KOPT-K1 (cell line): ENCODE data around the gene USP3.

Experiments used
- H3K27ac ChIP-seq: fragments of 200-600 bp; sonication (generic); 2 replicates; pipeline ENCODE4 v1.5.1; 2016; ENCODE audit warnings: antibody characterized with exemption, mild to moderate bottlenecking, low read depth, low read length; ENCODE audit not compliant: poor library complexity, severe bottlenecking
- H3K36me3 ChIP-seq: fragments of 200-600 bp; sonication (generic); 2 replicates; pipeline ENCODE4 v1.5.1; 2017; ENCODE audit warnings: antibody characterized with exemption, mild to moderate bottlenecking, low read length, moderate library complexity; ENCODE audit not compliant: insufficient read depth
- H3K9me3 ChIP-seq: fragments of 200-600 bp; sonication (generic); 2 replicates; pipeline ENCODE4 v1.5.1; 2017; ENCODE audit warnings: antibody characterized with exemption, low read length, mild to moderate bottlenecking; ENCODE audit not compliant: insufficient read depth, poor library complexity, severe bottlenecking

The USP3 gene

GRCh38 chr15:63500265-63501250, 3.8 kb upstream of the USP3 start:
- no peaks in the 10 kb centered on the region for H3K36me3 ChIP-seq
- H3K9me3 ChIP-seq = no peaks in the 10 kb centered on the region
- H3K27ac ChIP-seq = no peak overlapping the region

- no peak overlapping the region for H3K27ac ChIP-seq
- H3K36me3 ChIP-seq = no peaks in the 10 kb centered on the region
- H3K9me3 ChIP-seq = no peaks in the 10 kb centered on the region
Measured at GRCh38 chr15:63501256-63502089, 2.9 kb upstream of the USP3 start.

- Histone ChIP-seq H3K9me3 (no peaks in the 10 kb centered on the region), H3K27ac (no peak overlapping the region), H3K36me3 (no peaks in the 10 kb centered on the region)
Measured at GRCh38 chr15:63502137-63502766, 2.1 kb upstream of the USP3 start.

GRCh38 chr15:63502843-63503738, 1.3 kb upstream of the USP3 start:
- H3K27ac ChIP-seq = no peak overlapping the region
- no peaks in the 10 kb centered on the region for H3K9me3 ChIP-seq
- H3K36me3 ChIP-seq = no peaks in the 10 kb centered on the region

- H3K36me3 ChIP-seq = no peaks in the 10 kb centered on the region
- peak overlapping the region; percentile 52 for H3K27ac ChIP-seq
- no peaks in the 10 kb centered on the region for H3K9me3 ChIP-seq
Measured at GRCh38 chr15:63503739-63504246, 600 bp upstream of the USP3 start.

- no peaks in the 10 kb centered on the region for H3K36me3 ChIP-seq
- H3K9me3 ChIP-seq = no peaks in the 10 kb centered on the region
- peak overlapping the region; percentile 88 for H3K27ac ChIP-seq
Measured at GRCh38 chr15:63504979-63505841, 817 bp downstream of the USP3 start.

GRCh38 chr15:63505842-63506222, 1.4 kb downstream of the USP3 start:
- no peaks in the 10 kb centered on the region for H3K36me3 ChIP-seq
- H3K27ac ChIP-seq = peak overlapping the region; percentile 88

GRCh38 chr15:63506537-63507035, 2.2 kb downstream of the USP3 start:
- Histone ChIP-seq H3K36me3 (no peaks in the 10 kb centered on the region), H3K9me3 (no peaks in the 10 kb centered on the region), H3K27ac (peak overlapping the region; percentile 88)

More at GRCh38 chr15:63505842-63506222, 1.4 kb downstream of the USP3 start:
- H3K9me3 ChIP-seq = no peaks in the 10 kb centered on the region

- Histone ChIP-seq H3K36me3 (no peaks in the 10 kb centered on the region), H3K27ac (no peak overlapping the region), H3K9me3 (no peaks in the 10 kb centered on the region)
Measured at GRCh38 chr15:63507878-63508818, 3.8 kb downstream of the USP3 start.

- Histone ChIP-seq H3K9me3 (no peaks in the 10 kb centered on the region), H3K27ac (no peak overlapping the region), H3K36me3 (no peaks in the 10 kb centered on the region)
Measured at GRCh38 chr15:63509056-63509954, 4.9 kb downstream of the USP3 start.

- Histone ChIP-seq H3K9me3 (no peaks in the 10 kb centered on the region), H3K27ac (no peak overlapping the region), H3K36me3 (no peaks in the 10 kb centered on the region)
Measured at GRCh38 chr15:63509955-63510940, 5.9 kb downstream of the USP3 start.
